Measurements from ENCODE around the gene TMCC3. TPM values are rescaled to one million over a fixed set of nuclear protein-coding genes. Genes with fewer than 3 reads are reported as not detected.

The TMCC3 gene
- total RNA-seq, 2 donors from 2014 or later, result 0.77 to 1.6 TPM

GRCh38 chr12:94679554-94680195 lies 29.3 kb upstream of the TMCC3 start:
- ATAC-seq (replicated peaks in 1 of 2) (no peak), DNase-seq (no peak)
- Mint-ChIP-seq H3K4me1 (ENCODE audit: low read depth) (peaks cover 13% of the 10 kb centered on the region), H3K9me3 (peaks cover 2 to 3% of the 10 kb centered on the region in 2 donors), H3K27ac (no peak overlapping the region), H3K27me3 (ENCODE audit: low read depth) (peaks cover 21% of the 10 kb centered on the region), H3K36me3 (ENCODE audit: insufficient read depth in 2 of 2) (peaks cover 0 to 1% of the 10 kb centered on the region in 2 donors), H3K4me3 (no peak overlapping the region)

DNA sequence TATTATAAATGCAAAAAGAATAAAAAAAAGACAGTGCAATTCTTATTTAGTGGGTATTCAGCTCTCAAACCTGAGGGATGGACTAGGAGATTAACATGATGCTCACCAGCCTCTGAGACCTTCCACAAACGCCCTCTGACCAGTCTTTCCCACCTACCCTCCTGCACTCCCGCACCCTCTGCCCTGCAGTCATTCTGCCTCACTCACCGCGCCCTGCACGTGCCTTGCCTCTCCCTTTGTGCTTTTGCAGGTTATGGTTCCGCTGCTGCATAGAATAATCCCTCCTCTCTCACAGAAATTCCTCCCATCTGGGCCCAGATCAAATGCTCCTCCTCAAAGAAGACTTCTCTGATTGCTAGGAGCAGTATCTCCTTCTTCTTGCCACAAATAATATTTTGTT lies 28.5 kb upstream of the TMCC3 start:
- Mint-ChIP-seq H3K4me1 (ENCODE audit: low read depth) (peaks cover 13% of the 10 kb centered on the region), H3K27me3 (ENCODE audit: low read depth) (peaks cover 29% of the 10 kb centered on the region), H3K4me3 (no peak overlapping the region), H3K9me3 (peaks cover 2 to 3% of the 10 kb centered on the region in 2 donors), H3K27ac (no peak overlapping the region), H3K36me3 (ENCODE audit: insufficient read depth in 2 of 2) (peaks cover 0 to 1% of the 10 kb centered on the region in 2 donors)
- ATAC-seq (replicated peaks in 1 of 2) (no peak), DNase-seq (no peak)

DNA sequence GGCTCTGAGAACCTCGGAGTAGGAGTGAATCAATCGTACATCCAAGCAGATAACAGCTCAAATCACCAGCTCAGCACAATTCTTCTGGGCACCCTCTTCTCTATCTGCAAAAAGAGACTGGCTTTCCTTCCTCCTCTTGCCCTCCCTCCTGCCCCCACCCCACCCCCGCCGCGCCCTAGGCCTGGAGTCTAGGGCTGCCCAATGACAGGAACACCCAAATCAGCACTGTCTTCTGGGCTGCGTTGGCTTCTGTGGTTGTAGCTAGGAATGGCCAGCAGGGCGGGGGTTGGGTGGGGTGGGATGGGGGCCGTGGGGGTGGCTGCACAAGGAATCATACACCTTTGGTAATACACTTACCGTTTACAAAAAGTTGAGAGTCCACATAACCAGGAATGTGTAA lies 28.0 kb upstream of the TMCC3 start:
- Mint-ChIP-seq H3K27me3 (ENCODE audit: low read depth) (peaks cover 30% of the 10 kb centered on the region), H3K4me3 (no peak overlapping the region), H3K9me3 (peaks cover 2 to 3% of the 10 kb centered on the region in 2 donors)

DNA sequence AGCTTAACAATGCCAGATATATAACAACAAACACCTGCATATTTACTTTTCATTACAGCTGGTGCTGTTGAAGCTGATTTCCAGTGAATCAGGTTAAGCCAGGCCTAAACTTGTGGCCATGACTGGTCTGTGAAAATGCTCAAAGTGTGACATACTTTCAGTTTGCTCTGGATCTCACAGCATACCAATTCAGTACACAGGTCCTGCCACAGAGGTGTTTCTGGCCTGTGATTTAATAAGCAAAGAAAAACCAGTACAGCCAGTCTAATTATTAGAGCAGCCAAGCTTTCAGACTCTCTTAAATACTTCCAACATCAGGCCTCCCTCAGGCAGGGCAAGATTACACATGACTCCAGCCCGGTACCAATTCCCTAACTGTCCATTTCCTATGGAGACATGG lies 27.4 kb upstream of the TMCC3 start:
- Mint-ChIP-seq H3K4me1 (ENCODE audit: low read depth) (peaks cover 13% of the 10 kb centered on the region), H3K36me3 (ENCODE audit: insufficient read depth in 2 of 2) (peaks cover 0 to 1% of the 10 kb centered on the region in 2 donors), H3K4me3 (no peak overlapping the region), H3K9me3 (peaks cover 2 to 3% of the 10 kb centered on the region in 2 donors), H3K27me3 (ENCODE audit: low read depth) (peaks cover 30% of the 10 kb centered on the region), H3K27ac (no peak overlapping the region)
- ATAC-seq (replicated peaks in 1 of 2) (peak in 1 of 2 donors; percentile 45), DNase-seq (no peak)

More for the DNA sequence above, 28.0 kb upstream of the TMCC3 start:
- peaks cover 13% of the 10 kb centered on the region for H3K4me1 Mint-ChIP-seq (ENCODE audit: low read depth)
- no peak for DNase-seq
- peaks cover 0 to 1% of the 10 kb centered on the region in 2 donors for H3K36me3 Mint-ChIP-seq (ENCODE audit: insufficient read depth in 2 of 2)
- no peak for ATAC-seq (replicated peaks in 1 of 2)
- no peak overlapping the region for H3K27ac Mint-ChIP-seq

- Mint-ChIP-seq H3K27ac (no peak overlapping the region), H3K36me3 (ENCODE audit: insufficient read depth in 2 of 2) (peaks cover 0 to 1% of the 10 kb centered on the region in 2 donors), H3K4me1 (ENCODE audit: low read depth) (peaks cover 13% of the 10 kb centered on the region), H3K4me3 (no peak overlapping the region), H3K27me3 (ENCODE audit: low read depth) (peaks cover 30% of the 10 kb centered on the region), H3K9me3 (peaks cover 2 to 3% of the 10 kb centered on the region in 2 donors)
- DNase-seq (no peak), ATAC-seq (replicated peaks in 1 of 2) (no peak)
Observed at GRCh38 chr12:94676922-94677321, 26.6 kb upstream of the TMCC3 start.

GRCh38 chr12:94676031-94676641 lies 25.8 kb upstream of the TMCC3 start:
- Mint-ChIP-seq H3K36me3 (ENCODE audit: insufficient read depth in 2 of 2) (peaks cover 0 to 1% of the 10 kb centered on the region in 2 donors), H3K4me1 (ENCODE audit: low read depth) (peaks cover 13% of the 10 kb centered on the region), H3K27ac (peak overlapping the region; percentile 22), H3K27me3 (ENCODE audit: low read depth) (peaks cover 30% of the 10 kb centered on the region), H3K4me3 (peak overlapping the region; percentile 14 to 38), H3K9me3 (peaks cover 2 to 3% of the 10 kb centered on the region in 2 donors)
- peak; percentile 66 to 81 for ATAC-seq (replicated peaks in 1 of 2)
- peak in 1 of 2 donors; percentile 5 for DNase-seq

DNA sequence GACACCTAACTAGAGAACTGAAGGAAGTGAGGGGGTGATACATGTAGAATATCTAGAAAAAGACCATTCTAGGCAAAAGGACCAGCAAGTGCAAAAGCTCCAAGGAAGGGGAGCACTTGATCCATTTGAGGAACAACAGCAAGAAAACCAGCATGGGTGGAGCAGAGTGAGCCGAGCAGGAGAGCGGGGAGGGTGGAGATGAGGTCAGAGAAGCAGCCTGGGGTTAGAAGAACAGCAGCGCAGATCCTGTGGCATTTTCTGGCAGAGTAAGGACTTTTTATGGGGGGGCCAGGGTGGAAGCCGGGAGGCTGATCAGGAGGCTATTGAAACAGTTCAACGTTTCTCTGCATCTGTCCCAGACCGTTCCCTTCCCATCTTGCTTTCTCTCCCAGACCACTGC lies 24.5 kb upstream of the TMCC3 start:
- DNase-seq, result no peak
- H3K36me3 Mint-ChIP-seq (ENCODE audit: insufficient read depth in 2 of 2), result no peaks in the 10 kb centered on the region
- no peak overlapping the region for H3K4me3 Mint-ChIP-seq
- no peak for ATAC-seq (replicated peaks in 1 of 2)
- no peak overlapping the region for H3K27ac Mint-ChIP-seq
- peaks cover 30% of the 10 kb centered on the region for H3K27me3 Mint-ChIP-seq (ENCODE audit: low read depth)
- no peaks in the 10 kb centered on the region for H3K9me3 Mint-ChIP-seq
- H3K4me1 Mint-ChIP-seq (ENCODE audit: low read depth), result peaks cover 13% of the 10 kb centered on the region

DNA sequence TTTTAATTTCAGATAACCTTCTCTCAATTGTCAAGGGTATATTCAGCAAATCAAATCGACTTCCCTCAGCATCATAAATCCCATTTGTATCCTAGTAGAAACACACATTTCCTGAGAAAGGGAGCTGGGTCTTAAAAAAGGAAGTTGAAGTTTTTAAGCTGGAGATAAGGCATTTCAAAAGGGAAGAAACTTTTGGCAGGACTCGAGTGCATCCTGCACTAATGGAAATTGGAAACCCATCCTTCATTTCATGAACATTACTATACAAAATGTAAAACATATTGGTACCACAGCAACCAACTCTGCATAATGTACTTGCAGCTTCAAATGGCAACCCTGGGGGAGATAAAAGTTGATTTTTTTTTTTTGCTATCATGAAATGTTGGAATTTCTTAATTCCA lies 23.7 kb upstream of the TMCC3 start:
- ATAC-seq (replicated peaks in 1 of 2), result no peak

GRCh38 chr12:94673496-94673895 lies 23.1 kb upstream of the TMCC3 start:
- no peak for ATAC-seq (replicated peaks in 1 of 2)
- H3K4me3 Mint-ChIP-seq, result no peak overlapping the region
- H3K9me3 Mint-ChIP-seq, result no peaks in the 10 kb centered on the region
- peaks cover 23% of the 10 kb centered on the region for H3K27me3 Mint-ChIP-seq (ENCODE audit: low read depth)
- no peaks in the 10 kb centered on the region for H3K36me3 Mint-ChIP-seq (ENCODE audit: insufficient read depth in 2 of 2)
- H3K4me1 Mint-ChIP-seq (ENCODE audit: low read depth), result peaks cover 13% of the 10 kb centered on the region
- no peak for DNase-seq
- H3K27ac Mint-ChIP-seq, result no peak overlapping the region

More for the DNA sequence above, 23.7 kb upstream of the TMCC3 start:
- Mint-ChIP-seq H3K4me3 (no peak overlapping the region), H3K27ac (no peak overlapping the region), H3K36me3 (ENCODE audit: insufficient read depth in 2 of 2) (no peaks in the 10 kb centered on the region), H3K9me3 (no peaks in the 10 kb centered on the region), H3K4me1 (ENCODE audit: low read depth) (peaks cover 13% of the 10 kb centered on the region), H3K27me3 (ENCODE audit: low read depth) (peaks cover 28% of the 10 kb centered on the region)
- no peak for DNase-seq

DNA sequence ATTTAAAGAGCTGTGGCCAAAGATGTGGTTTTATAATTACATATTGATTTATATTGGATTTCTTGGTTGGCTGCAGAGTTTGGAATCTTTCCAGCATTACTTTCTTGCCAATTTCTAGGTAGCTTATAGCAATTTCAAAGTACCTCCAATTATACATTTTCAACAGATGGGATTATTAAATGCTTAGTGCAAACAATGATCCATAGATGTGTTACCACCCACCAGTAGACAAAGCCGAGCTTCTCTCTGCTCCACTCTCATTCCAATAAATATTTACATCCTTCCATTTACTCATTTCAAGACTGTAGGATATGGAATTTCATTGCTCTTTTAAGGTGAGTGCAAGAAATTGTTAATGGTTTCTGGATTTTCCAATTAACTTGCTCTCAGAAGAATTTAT lies 21.6 kb upstream of the TMCC3 start:
- Mint-ChIP-seq H3K4me3 (no peak overlapping the region), H3K9me3 (no peaks in the 10 kb centered on the region), H3K27ac (no peak overlapping the region), H3K27me3 (ENCODE audit: low read depth) (peaks cover 23% of the 10 kb centered on the region), H3K4me1 (ENCODE audit: low read depth) (peaks cover 13% of the 10 kb centered on the region), H3K36me3 (ENCODE audit: insufficient read depth in 2 of 2) (no peaks in the 10 kb centered on the region)
- ATAC-seq (replicated peaks in 1 of 2) (no peak), DNase-seq (no peak)

DNA sequence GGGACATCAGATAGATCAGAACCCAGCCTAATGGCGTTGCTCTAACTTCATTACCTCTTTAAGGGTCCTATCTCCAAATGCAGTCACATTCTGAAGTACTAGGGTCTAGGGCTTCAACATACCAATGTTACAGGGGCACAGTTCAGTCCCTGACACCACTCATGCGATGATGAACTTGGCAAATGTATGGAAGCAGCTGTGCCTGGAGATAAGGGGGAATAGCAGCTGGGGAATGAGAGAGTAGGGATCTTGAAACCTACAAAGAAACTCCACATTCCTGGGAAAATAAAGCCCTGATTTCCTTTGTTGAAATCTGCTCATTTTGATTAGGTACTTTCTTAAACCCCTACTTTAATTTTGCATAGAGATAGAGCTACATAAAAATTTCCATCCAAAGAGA lies 20.5 kb upstream of the TMCC3 start:
- Mint-ChIP-seq H3K4me1 (ENCODE audit: low read depth) (peaks cover 5% of the 10 kb centered on the region), H3K27me3 (ENCODE audit: low read depth) (peaks cover 16% of the 10 kb centered on the region), H3K9me3 (no peaks in the 10 kb centered on the region), H3K4me3 (no peak overlapping the region), H3K36me3 (ENCODE audit: insufficient read depth in 2 of 2) (no peaks in the 10 kb centered on the region), H3K27ac (no peak overlapping the region)
- no peak for ATAC-seq (replicated peaks in 1 of 2)
- no peak for DNase-seq

GRCh38 chr12:94670075-94670474 lies 19.7 kb upstream of the TMCC3 start:
- Mint-ChIP-seq H3K9me3 (no peaks in the 10 kb centered on the region), H3K4me3 (no peak overlapping the region), H3K27me3 (ENCODE audit: low read depth) (peaks cover 12% of the 10 kb centered on the region), H3K27ac (no peak overlapping the region), H3K36me3 (ENCODE audit: insufficient read depth in 2 of 2) (no peaks in the 10 kb centered on the region), H3K4me1 (ENCODE audit: low read depth) (no peaks in the 10 kb centered on the region)
- DNase-seq, result no peak
- ATAC-seq (replicated peaks in 1 of 2), result no peak

DNA sequence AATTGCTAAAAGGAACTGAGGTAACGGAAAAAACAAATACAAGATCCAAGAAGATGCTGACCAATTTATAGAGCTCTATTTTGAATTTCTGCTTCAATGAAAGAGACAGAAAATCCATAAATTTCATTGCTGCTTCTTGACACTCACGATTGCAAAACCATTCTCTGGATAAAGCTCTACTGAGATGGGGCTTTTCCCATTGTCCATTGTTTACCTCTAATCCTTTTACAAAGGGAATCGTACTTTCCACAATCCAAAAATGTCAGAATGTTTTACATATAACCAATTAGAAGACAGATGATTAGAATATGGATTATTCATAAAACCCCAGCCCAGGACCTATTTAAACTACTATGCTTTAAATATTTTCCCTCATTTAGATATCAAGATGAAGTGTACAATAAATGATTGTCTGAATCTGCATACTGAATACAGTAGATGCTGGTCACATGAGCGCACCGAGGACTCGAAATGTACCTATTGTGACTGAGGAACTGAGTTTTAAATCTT lies 16.7 kb upstream of the TMCC3 start:
- no peak overlapping the region for H3K27ac Mint-ChIP-seq
- DNase-seq (no peak), ATAC-seq (replicated peaks in 1 of 2) (no peak)
- H3K4me3 Mint-ChIP-seq, result no peak overlapping the region
- no peaks in the 10 kb centered on the region for H3K9me3 Mint-ChIP-seq
- H3K27me3 Mint-ChIP-seq (ENCODE audit: low read depth), result no peaks in the 10 kb centered on the region
- H3K36me3 Mint-ChIP-seq (ENCODE audit: insufficient read depth in 2 of 2), result no peaks in the 10 kb centered on the region
- H3K4me1 Mint-ChIP-seq (ENCODE audit: low read depth), result no peaks in the 10 kb centered on the region
